OCI-LY7 (cell line): ENCODE measurements around the gene CUX1. TPM values are rescaled to one million over a fixed set of nuclear protein-coding genes. Genes with fewer than 3 reads are reported as not detected.

ENCODE experiments used
- BruUV-seq: library from RNA; stranded (reverse); fragments of 400-500 nt; replicated peaks from 2 replicates; lab custom pipeline; 2021; lab: Mats Ljungman, UMichigan
- CTCF ChIA-PET: fragments of 300-600 bp; sonication (Branson Sonifier 250); formaldehyde crosslinking; loops from one replicate; lab custom pipeline; 2022; ENCODE audit warnings: antibody characterized with exemption; ENCODE audit not compliant: unreplicated experiment; lab: Charles Lee
- POLR2A ChIA-PET: fragments of 300-600 bp; sonication (Branson Sonifier 250); formaldehyde crosslinking; loops from one replicate; lab custom pipeline; 2022; ENCODE audit warnings: antibody characterized with exemption; lab: Charles Lee
- DNase-seq: peaks from one replicate; pipeline ENCODE4 v3.0.0-alpha.2; 2015; ENCODE audit warnings: low spot score
- H2AFZ ChIP-seq: fragments of 200-600 bp; sonication (generic), shearing (Covaris generic); 2 replicates; pipeline ENCODE4 v1.6.1; 2014; ENCODE audit warnings: mild to moderate bottlenecking, antibody characterized with exemption, low read length, moderate library complexity
- H3K27ac ChIP-seq: fragments of 200-600 bp; sonication (generic); 2 replicates; pipeline ENCODE4 v1.5.1; 2014; ENCODE audit warnings: mixed run types, low read depth, mild to moderate bottlenecking, moderate library complexity, low read length, inconsistent platforms; ENCODE audit not compliant: poor library complexity, severe bottlenecking
- H3K36me3 ChIP-seq: fragments of 200-600 bp; sonication (generic); 2 replicates; pipeline ENCODE4 v1.6.1; 2014; ENCODE audit warnings: mild to moderate bottlenecking, antibody characterized with exemption, low read length, moderate library complexity, mixed read lengths; ENCODE audit not compliant: insufficient read depth
- H3K4me1 ChIP-seq: fragments of 200-600 bp; sonication (generic); 2 replicates; pipeline ENCODE4 v1.5.1; 2014; ENCODE audit warnings: mild to moderate bottlenecking, low read length; ENCODE audit not compliant: insufficient read depth, poor library complexity, severe bottlenecking
- H3K4me2 ChIP-seq: fragments of 200-600 bp; sonication (generic); 2 replicates; pipeline ENCODE4 v1.6.1; 2014; ENCODE audit warnings: mild to moderate bottlenecking, low read length
- H3K4me3 ChIP-seq: fragments of 200-600 bp; sonication (generic); 2 replicates; pipeline ENCODE4 v1.5.1; 2014; ENCODE audit warnings: mild to moderate bottlenecking, low read depth, low read length; ENCODE audit not compliant: poor library complexity, severe bottlenecking
- H3K79me2 ChIP-seq: fragments of 200-600 bp; sonication (generic); 2 replicates; pipeline ENCODE4 v1.6.1; 2016; ENCODE audit warnings: low read depth, mild to moderate bottlenecking, low read length, moderate library complexity, mixed read lengths; ENCODE audit not compliant: insufficient read depth
- H3K9me2 ChIP-seq: fragments of 200-600 bp; sonication (generic); 2 replicates; pipeline ENCODE4 v1.6.1; 2016; ENCODE audit warnings: mild to moderate bottlenecking, low read length, mixed read lengths; ENCODE audit not compliant: insufficient read depth
- H3K9me3 ChIP-seq: fragments of 200-600 bp; sonication (generic); 2 replicates; pipeline ENCODE4 v1.6.1; 2014; ENCODE audit warnings: mild to moderate bottlenecking, mixed run types, low read length, mixed read lengths
- H4K20me1 ChIP-seq: fragments of 200-600 bp; sonication (generic); 2 replicates; pipeline ENCODE4 v1.6.1; 2014; ENCODE audit warnings: mild to moderate bottlenecking, antibody characterized with exemption, low read length, moderate library complexity, mixed read lengths; ENCODE audit not compliant: insufficient read depth
- EZH2phosphoT487 ChIP-seq: fragments of 200-600 bp; sonication (generic); IDR thresholded peaks from 2 replicates; pipeline ENCODE4 v1.6.1; 2018; ENCODE audit warnings: low read depth, borderline replicate concordance, mild to moderate bottlenecking, mixed run types, antibody characterized with exemption, low read length, moderate library complexity, mixed read lengths
- intact Hi-C: fragments of 100-400 bp; cut with micrococcal nuclease; formaldehyde crosslinking; loops from one replicate; pipeline ENCODE4 v1.10.0; 2022; ENCODE audit not compliant: unreplicated experiment
- total RNA-seq, 2 experiments: library from RNA; depleted of rRNA in 1 of 2; stranded (reverse); fragments of >200 nt in 1 of 2; shearing (Covaris generic) in 1 of 2; gene quantifications; 2 replicates each; pipeline ENCODE4 v1.2.3, GENCODE V29; 2014 to 2022
- TF ChIP-seq, protein P1 (sequence below): fragments of 200-600 bp; sonication (generic); conservative IDR thresholded peaks from 2 replicates; pipeline ENCODE4 v1.5.1; 2014; ENCODE audit warnings: mild to moderate bottlenecking, antibody characterized with exemption, low read length, moderate library complexity, mixed read lengths

Gene CUX1
- total RNA-seq, 2 experiments from 2014 or later = 143 to 199 TPM

DNA sequence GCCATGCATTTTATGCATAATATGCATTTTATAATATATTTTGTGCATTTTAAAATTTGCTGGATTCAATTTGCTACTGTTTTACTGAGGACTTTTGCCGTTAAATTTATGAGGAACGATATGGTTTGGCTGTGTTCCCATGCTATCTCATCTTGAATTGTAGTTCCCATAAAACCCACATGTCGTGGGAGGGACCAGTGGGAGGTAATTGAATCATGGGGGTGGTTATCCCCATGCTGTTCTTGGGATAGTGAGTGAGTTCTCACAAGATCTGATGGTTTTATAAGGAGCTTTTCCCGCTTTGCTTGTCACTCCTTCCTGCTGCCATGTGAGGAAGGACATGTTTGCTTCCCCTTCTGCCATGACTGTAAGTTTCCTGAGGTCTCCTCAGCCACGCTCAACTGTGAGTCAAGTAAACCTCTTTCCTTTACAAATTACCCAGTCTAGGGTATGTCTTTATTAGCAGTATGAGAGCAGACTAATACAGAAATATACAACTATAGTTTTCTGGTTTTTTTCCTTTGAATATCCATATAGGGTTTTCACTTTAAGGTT, 267.9 kb downstream of the CUX1 start:
- H3K4me2 ChIP-seq = no peak overlapping the region
- H3K4me1 ChIP-seq = no peaks in the 10 kb centered on the region
- no peak for DNase-seq
- no peak overlapping the region for H3K27ac ChIP-seq
- no peaks in the 10 kb centered on the region for H3K9me2 ChIP-seq
- intact Hi-C loops = no loop called here
- no peak overlapping the region for H2AFZ ChIP-seq
- CTCF ChIA-PET = no interaction called here
- no peak for TF ChIP-seq EZH2phosphoT487
- TF ChIP-seq, protein P1, sequence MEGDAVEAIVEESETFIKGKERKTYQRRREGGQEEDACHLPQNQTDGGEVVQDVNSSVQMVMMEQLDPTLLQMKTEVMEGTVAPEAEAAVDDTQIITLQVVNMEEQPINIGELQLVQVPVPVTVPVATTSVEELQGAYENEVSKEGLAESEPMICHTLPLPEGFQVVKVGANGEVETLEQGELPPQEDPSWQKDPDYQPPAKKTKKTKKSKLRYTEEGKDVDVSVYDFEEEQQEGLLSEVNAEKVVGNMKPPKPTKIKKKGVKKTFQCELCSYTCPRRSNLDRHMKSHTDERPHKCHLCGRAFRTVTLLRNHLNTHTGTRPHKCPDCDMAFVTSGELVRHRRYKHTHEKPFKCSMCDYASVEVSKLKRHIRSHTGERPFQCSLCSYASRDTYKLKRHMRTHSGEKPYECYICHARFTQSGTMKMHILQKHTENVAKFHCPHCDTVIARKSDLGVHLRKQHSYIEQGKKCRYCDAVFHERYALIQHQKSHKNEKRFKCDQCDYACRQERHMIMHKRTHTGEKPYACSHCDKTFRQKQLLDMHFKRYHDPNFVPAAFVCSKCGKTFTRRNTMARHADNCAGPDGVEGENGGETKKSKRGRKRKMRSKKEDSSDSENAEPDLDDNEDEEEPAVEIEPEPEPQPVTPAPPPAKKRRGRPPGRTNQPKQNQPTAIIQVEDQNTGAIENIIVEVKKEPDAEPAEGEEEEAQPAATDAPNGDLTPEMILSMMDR = no peak
- peaks cover 35% of the 10 kb centered on the region for H3K9me3 ChIP-seq
- no TSS peak for BruUV-seq
- POLR2A ChIA-PET = interaction anchor here (0.7 to 0.9 kb wide), 2 partner anchors 9 to 119 kb away, joined by 3 read pairs; no protein-coding TSS in a partner anchor
- H3K79me2 ChIP-seq = peaks cover 54% of the 10 kb centered on the region
- H4K20me1 ChIP-seq = no peaks in the 10 kb centered on the region
- peaks cover 97% of the 10 kb centered on the region for H3K36me3 ChIP-seq
- no peak overlapping the region for H3K4me3 ChIP-seq

DNA sequence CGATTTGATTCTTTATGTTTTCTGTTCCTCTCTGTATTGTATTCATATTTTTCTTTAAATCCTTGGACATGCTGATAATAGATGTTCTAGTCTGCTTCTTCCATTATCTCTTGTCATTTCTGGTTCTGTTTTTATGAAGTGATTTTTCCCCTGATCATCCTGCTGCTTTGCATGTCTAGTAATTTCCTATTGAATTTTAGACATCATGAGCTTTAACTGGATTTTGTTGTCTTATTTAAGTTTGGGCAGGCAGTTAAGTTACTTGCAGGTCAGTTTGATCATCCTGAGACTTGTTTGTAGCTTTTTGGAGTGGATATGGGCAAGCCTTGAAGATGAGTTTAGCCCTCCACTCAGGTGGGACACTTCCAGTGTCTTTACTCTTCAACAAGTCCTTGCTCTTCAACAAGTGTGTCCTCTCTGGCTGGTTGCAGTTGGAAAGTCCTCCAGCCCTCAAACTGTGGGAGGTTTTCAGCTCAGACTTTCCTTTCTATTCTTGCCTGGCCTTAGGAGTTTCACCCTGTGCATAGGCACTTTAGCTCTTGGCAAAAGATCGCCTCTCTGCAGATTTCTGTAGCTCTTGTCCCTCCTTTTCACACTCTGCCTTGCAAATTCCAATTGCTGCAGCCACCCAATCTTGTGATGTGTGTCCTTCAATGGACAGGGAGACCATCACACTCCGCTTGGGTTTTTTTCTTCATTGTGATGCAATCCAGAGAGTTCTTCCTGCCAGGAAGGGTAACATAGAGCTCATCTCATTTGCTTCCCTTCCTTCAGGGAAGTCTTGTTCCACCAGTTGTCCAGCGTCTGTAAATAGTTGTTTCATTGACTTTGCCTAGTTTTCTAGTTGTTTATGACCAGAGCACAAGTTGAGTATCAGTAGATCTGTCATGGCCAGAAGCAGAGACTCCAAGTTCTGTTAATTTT, 272.0 kb downstream of the CUX1 start:
- H3K4me2 ChIP-seq = no peak overlapping the region
- BruUV-seq = no TSS peak
- DNase-seq = no peak
- no peaks in the 10 kb centered on the region for H3K4me1 ChIP-seq
- peaks cover 63% of the 10 kb centered on the region for H3K79me2 ChIP-seq
- ChIA-PET POLR2A (interaction anchor here (0.6 to 1.4 kb wide), 2 partner anchors 10 to 59 kb away, joined by 4 to 5 read pairs; no protein-coding TSS in a partner anchor), CTCF (no interaction called here)
- peaks cover 81% of the 10 kb centered on the region for H3K36me3 ChIP-seq
- no peaks in the 10 kb centered on the region for H3K9me2 ChIP-seq
- H3K9me3 ChIP-seq = peaks cover 35% of the 10 kb centered on the region
- no peak overlapping the region for H3K27ac ChIP-seq
- no peak overlapping the region for H2AFZ ChIP-seq
- TF ChIP-seq, protein P1 = no peak
- TF ChIP-seq EZH2phosphoT487 = no peak
- intact Hi-C loops = no loop called here
- no peak overlapping the region for H3K4me3 ChIP-seq
- H4K20me1 ChIP-seq = no peaks in the 10 kb centered on the region
